Bronchial epithelial cell (primary cell): ENCODE measurements around the gene SCFD2. TPM values are rescaled to one million over a fixed set of nuclear protein-coding genes. Genes with fewer than 3 reads are reported as not detected.
A peak's percentile ranks its signal among the peaks of the same experiment; 100 is the strongest.

Experiments
- DNase-seq: peaks from one replicate; pipeline ENCODE4 v3.0.0-alpha.2; 2010; ENCODE audit warnings: low read depth
- FAIRE-seq: peaks from 2 replicates; lab custom pipeline; 2011; peaks lifted over from hg19 to GRCh38; lab: Jason Lieb, UNC
- H3K27me3 ChIP-seq: 2 replicates; pipeline ENCODE4 v1.5.1; 2011; ENCODE audit warnings: low read length; ENCODE audit not compliant: control insufficient read depth, insufficient read depth
- H3K36me3 ChIP-seq: 2 replicates; pipeline ENCODE4 v1.5.1; 2011; ENCODE audit warnings: low read length; ENCODE audit not compliant: control insufficient read depth, insufficient read depth
- H3K4me3 ChIP-seq: 2 replicates; pipeline ENCODE4 v1.5.1; 2011; ENCODE audit warnings: mild to moderate bottlenecking, low read depth, low read length, control low read depth
- CTCF ChIP-seq: IDR thresholded peaks from 2 replicates; pipeline ENCODE4 v1.5.1; 2011; ENCODE audit warnings: mild to moderate bottlenecking, moderate library complexity, low read length, control low read depth, inconsistent platforms; ENCODE audit not compliant: insufficient read depth, severe bottlenecking
- total RNA-seq: library from RNA; depleted of rRNA; stranded (reverse); fragments of >200 nt; gene quantifications from 2 replicates; pipeline ENCODE4 v1.2.1, GENCODE V29; 2014

The SCFD2 gene
- total RNA-seq, 1 donor from 2014 or later, result 21.9 TPM

DNA sequence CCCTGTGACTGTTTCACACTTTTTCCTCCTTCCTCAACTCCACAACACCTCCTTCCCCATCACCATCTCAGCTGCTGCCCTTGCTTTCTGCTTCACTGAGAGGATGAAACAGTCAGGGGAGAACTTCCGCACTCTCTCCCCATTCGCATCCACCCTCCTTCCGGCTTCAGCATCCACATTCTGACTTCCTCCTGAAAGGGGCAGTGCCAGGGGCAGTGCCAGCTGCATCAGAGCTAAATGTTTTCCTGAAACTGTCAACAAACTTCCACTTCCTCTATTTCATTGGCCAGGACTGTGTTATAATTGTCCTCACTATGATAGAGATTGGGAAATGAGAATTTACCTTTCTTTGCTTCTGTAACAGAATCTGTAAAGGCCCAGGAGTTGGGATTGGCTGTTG, 521.9 kb downstream of the SCFD2 start:
- H3K4me3 ChIP-seq, result no peak overlapping the region
- FAIRE-seq, result no peak
- no peaks in the 10 kb centered on the region for H3K27me3 ChIP-seq
- no peak for DNase-seq
- TF ChIP-seq CTCF, result no peak
- H3K36me3 ChIP-seq, result no peaks in the 10 kb centered on the region

DNA sequence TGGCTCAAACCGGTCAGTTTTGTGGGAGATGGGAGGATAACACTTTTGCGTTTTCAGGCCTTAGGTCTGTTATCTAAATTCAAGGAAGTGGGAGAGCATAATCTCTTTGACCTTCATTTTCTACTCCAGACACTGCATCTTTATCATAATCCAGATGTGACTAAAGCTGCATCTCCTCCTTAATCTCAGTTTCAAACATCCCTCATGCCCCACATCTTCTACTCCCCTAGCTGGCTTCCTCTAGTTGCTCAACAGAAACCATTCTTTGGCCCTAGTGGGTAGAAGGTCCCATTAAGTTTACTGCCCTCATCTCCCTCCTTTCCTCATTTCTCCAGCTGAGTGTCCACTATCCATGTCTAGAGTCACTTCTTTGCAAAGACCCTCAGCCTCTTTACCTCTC, 522.5 kb downstream of the SCFD2 start:
- Histone ChIP-seq H3K27me3 (no peaks in the 10 kb centered on the region), H3K36me3 (no peaks in the 10 kb centered on the region), H3K4me3 (no peak overlapping the region)
- FAIRE-seq (peak; percentile 68), DNase-seq (no peak)
- no peak for TF ChIP-seq CTCF

DNA sequence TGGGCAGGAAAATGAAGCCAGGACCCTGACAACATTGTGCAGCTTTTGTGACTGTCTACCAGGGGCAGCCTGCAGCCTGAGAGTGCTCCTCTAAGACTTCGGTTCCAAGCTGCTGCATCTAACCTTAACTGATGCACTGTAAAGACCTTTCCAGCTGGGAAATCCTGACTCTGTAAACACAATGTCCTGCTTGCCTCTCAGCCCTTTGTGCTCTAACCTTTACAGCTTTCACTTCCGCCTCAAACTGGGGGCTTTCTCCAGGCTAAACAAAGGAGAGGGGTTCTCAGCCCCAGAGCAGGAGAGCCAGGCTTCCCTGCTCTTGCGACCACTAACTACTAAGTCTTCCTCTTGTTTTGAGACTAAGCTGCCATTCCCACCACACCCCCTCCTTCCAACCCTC, 523.1 kb downstream of the SCFD2 start:
- no peak for DNase-seq
- Histone ChIP-seq H3K4me3 (no peak overlapping the region), H3K36me3 (no peaks in the 10 kb centered on the region), H3K27me3 (no peaks in the 10 kb centered on the region)
- peak; percentile 28 for FAIRE-seq
- TF ChIP-seq CTCF, result no peak

DNA sequence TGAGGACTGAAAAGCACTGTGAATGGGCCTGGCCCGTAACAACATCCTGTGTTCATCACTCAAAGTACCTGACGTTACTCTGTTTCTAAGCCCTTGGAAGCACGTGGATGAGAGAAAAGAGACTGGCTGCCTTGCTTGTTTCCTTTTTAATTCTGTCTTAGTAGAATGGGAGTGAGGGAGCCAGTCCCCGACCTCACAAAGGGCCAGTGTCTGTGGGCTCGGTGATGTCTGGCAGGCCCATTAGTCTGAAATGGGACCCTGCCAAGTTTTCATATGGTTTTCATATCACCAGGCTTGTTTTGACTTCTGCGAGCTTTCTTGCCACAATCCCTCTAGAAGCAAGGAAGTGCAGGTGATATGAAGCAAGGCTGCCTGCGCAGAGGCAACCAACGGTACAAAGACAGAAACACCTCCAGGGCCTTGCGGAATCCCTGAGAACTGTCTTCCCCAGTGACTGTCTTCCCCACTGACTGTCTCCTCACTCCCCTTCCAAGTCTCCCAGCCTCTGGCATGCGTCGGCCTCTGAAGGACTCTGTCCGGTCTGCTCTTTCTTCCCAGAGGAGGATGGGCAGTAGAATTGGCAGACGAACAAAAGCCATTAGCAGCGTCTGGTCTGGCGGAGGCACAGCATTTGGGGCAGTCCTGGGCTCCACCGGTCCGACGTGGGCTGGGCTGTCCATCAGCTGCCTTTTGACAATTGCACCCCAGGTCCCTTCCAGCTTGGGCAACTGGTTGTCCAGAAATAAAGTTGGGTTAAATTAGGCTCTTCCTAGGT, 524.0 kb downstream of the SCFD2 start:
- no peak for DNase-seq
- TF ChIP-seq CTCF, result no peak
- no peak overlapping the region for H3K4me3 ChIP-seq
- no peaks in the 10 kb centered on the region for H3K36me3 ChIP-seq
- no peak for FAIRE-seq
- no peaks in the 10 kb centered on the region for H3K27me3 ChIP-seq

DNA sequence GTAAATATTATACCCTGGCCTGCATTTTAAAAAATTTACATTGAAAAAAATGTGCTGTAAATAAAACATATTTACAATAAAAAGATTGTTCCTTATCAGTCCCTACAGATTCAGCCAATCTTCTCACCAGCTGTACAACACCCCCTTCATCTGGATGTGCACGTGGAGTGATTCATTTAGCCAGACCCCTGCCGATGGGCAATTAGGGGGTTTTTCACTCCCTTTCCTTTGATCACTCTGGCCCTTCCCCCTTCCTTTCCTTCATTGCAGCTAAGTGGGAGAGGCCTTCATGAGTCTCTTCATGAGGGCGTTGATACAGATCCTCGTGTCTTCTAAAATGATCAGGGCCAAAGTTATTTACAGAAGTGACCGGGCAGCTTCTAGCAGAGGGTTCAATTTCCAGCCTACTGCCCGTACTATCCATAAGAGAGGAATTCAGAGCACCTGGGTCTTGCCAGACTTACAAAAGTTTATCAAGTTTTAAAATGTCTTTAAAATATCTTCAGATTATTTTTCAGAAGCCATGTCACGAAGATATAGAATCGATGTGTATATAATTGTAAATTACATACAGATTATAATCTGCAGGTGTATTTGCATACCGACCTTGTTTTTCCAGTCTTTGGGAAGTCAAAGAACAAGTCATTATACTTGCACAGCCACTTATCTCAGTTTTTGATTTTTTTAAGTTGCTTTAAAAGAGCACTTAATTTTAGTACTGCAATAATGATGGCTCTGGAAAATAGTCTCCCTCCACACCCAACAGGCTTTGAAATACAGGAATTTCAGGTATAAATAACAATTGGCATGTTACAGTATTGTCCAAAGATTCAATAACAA, 525.1 kb downstream of the SCFD2 start:
- no peak overlapping the region for H3K4me3 ChIP-seq
- TF ChIP-seq CTCF, result no peak
- peak; percentile 60 for FAIRE-seq

More for the DNA sequence above, 525.1 kb downstream of the SCFD2 start:
- Histone ChIP-seq H3K36me3 (no peaks in the 10 kb centered on the region), H3K27me3 (no peaks in the 10 kb centered on the region)
- no peak for DNase-seq
